Upper lobe of left lung (tissue), 6 donors: ENCODE results near the gene MAP4K4. TPM values are rescaled to one million over a fixed set of nuclear protein-coding genes. Genes with fewer than 3 reads are reported as not detected.
A peak's percentile ranks its signal among the peaks of the same experiment; 100 is the strongest.

Experiments used
- ATAC-seq, 2 donors: fragments of 200-7000 bp; cut with Tn5 transposase; one replicate each; pipeline ENCODE4 v1.9.1; 2022; ENCODE audit warnings: mild to moderate bottlenecking in 2 of 2, moderate library complexity in 2 of 2; ENCODE audit not compliant: low FRiP score in 2 of 2
- DNase-seq, 2 donors: peaks; one replicate each; pipeline ENCODE4 v3.0.0-alpha.2; 2019 to 2020
- H3K27ac ChIP-seq, 4 donors: fragments of 200-600 bp; sonication (generic); one replicate each; pipeline ENCODE4 v1.5.1; 2016 to 2019
- H3K27me3 ChIP-seq, 4 donors: fragments of 200-600 bp; sonication (generic); one replicate each; pipeline ENCODE4 v1.5.1; 2017 to 2019
- H3K36me3 ChIP-seq, 4 donors: fragments of 200-600 bp; sonication (generic); one replicate each; pipeline ENCODE4 v1.5.1; 2016 to 2019
- H3K4me1 ChIP-seq, 4 donors: fragments of 200-600 bp; sonication (generic); one replicate each; pipeline ENCODE4 v1.5.1; 2018 to 2019
- H3K4me3 ChIP-seq, 4 donors: fragments of 200-600 bp; sonication (generic); one replicate each; pipeline ENCODE4 v1.5.1; 2017 to 2019; ENCODE audit warnings: mild to moderate bottlenecking in 2 of 4, moderate library complexity in 1 of 4
- H3K9me3 ChIP-seq, 4 donors: fragments of 200-600 bp; sonication (generic); one replicate each; pipeline ENCODE4 v1.5.1; 2018 to 2019
- EP300 ChIP-seq, 4 donors: sonication (generic); formaldehyde crosslinking; IDR thresholded peaks; one replicate each; pipeline ENCODE4 v1.5.1; 2017; ENCODE audit warnings: antibody characterized with exemption in 4 of 4, control low read depth in 2 of 4
- POLR2A ChIP-seq, 4 donors: fragments of 450-650 bp; IDR thresholded peaks; one replicate each; pipeline ENCODE4 v1.5.1; 2016 to 2017; ENCODE audit warnings: antibody characterized with exemption in 4 of 4, mild to moderate bottlenecking in 2 of 4
- POLR2AphosphoS5 ChIP-seq, 2 donors: sonication (generic); formaldehyde crosslinking; IDR thresholded peaks; one replicate each; pipeline ENCODE4 v1.5.1; 2017; ENCODE audit warnings: antibody characterized with exemption in 2 of 2
- WGBS, 2 donors: methylation state at CpG; one replicate each; pipeline ENCODE4 v1.1.5; 2017 to 2018; 5-methylcytosine and 5-hydroxymethylcytosine counted together
- total RNA-seq, 6 donors: library from RNA; depleted of rRNA in 4 of 6; stranded (reverse); fragments of >200 nt in 4 of 6; gene quantifications; one replicate each; pipeline versions ENCODE4 v1.1.0 to v1.2.1, GENCODE V29; 2016 to 2021
- TF ChIP-seq, protein P1 (sequence below), 6 experiments: fragments of 450-650 bp in 4 of 6; fragments of 200-600 bp in 2 of 6; sonication (generic) in 2 of 6; IDR thresholded peaks; one replicate each; pipeline ENCODE4 v1.5.1; 2016 to 2019; ENCODE audit warnings: antibody characterized with exemption in 6 of 6
- donor health status: DM: no; HTN: no; CAD: no; lungs with moderate emphysema.
- donor health status: DM: no; HTN: yes; CAD: no; lungs with severe emphysema.

Gene MAP4K4
- total RNA-seq, 6 donors from 2014 or later, result 49.8 to 88.0 (median 56.4) TPM

DNA sequence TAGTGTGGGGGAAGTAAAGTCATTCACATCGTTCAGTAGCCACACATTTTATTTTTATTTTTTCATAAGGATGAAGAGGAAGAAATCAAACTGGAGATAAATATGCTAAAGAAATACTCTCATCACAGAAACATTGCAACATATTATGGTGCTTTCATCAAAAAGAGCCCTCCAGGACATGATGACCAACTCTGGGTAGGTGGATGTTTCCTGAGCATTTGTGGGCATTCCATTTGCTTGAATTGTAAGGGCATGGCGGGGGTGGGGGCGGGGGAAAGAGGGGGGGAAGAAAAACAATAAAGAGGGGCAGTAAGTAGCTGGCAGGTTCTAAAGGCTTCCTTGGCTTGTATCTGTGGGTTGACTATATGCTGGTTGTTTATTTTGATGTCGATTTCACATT lies 126.4 kb downstream of the MAP4K4 start:
- WGBS, 2 donors, result 75 to 81% methylated on average over 4 of the region's 4 CpGs
- H3K4me1 ChIP-seq, result peaks cover 23 to 46% (median 35%) of the 10 kb centered on the region in 4 donors

DNA sequence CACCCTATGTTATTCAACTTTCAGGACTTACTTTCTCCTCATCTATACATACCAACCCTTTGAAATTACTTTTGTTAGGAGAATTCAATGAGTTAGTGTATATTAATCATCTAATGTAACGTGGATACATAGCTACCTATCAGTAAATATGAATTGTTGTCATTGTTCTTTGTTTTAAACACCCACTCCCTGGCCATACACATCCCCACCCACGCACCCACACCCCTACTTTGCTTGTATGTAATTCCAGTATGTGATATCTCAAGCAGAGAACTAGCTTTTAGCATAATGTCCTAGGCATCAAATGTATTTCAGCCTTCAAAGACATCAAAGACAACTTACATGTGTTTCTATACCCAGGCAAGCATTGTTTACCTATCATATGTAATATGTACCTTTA lies 129.2 kb downstream of the MAP4K4 start:
- H3K9me3 ChIP-seq, result no peaks in the 10 kb centered on the region
- H3K4me3 ChIP-seq, result no peak overlapping the region
- no peak overlapping the region for H3K27ac ChIP-seq
- DNase-seq (no peak), ATAC-seq (no peak)
- no peak for TF ChIP-seq EP300 (IDR thresholded peaks at IDR 0.05)
- TF ChIP-seq, protein P1, sequence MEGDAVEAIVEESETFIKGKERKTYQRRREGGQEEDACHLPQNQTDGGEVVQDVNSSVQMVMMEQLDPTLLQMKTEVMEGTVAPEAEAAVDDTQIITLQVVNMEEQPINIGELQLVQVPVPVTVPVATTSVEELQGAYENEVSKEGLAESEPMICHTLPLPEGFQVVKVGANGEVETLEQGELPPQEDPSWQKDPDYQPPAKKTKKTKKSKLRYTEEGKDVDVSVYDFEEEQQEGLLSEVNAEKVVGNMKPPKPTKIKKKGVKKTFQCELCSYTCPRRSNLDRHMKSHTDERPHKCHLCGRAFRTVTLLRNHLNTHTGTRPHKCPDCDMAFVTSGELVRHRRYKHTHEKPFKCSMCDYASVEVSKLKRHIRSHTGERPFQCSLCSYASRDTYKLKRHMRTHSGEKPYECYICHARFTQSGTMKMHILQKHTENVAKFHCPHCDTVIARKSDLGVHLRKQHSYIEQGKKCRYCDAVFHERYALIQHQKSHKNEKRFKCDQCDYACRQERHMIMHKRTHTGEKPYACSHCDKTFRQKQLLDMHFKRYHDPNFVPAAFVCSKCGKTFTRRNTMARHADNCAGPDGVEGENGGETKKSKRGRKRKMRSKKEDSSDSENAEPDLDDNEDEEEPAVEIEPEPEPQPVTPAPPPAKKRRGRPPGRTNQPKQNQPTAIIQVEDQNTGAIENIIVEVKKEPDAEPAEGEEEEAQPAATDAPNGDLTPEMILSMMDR (IDR thresholded peaks at IDR 0.05), result no peak
- 84 to 90% methylated on average over 2 of the region's 2 CpGs for WGBS, 2 donors
- H3K4me1 ChIP-seq, result peaks cover 28 to 35% (median 32%) of the 10 kb centered on the region in 4 donors
- no peaks in the 10 kb centered on the region for H3K27me3 ChIP-seq
- peaks cover 0 to 28% (median 3%) of the 10 kb centered on the region in 4 donors for H3K36me3 ChIP-seq

More for the DNA sequence above, 126.4 kb downstream of the MAP4K4 start:
- no peak overlapping the region for H3K27ac ChIP-seq
- H3K36me3 ChIP-seq, result peaks cover 0 to 16% (median 0%) of the 10 kb centered on the region in 4 donors
- DNase-seq (no peak), ATAC-seq (no peak)
- no peak overlapping the region for H3K4me3 ChIP-seq
- no peaks in the 10 kb centered on the region for H3K27me3 ChIP-seq
- TF ChIP-seq POLR2A (IDR thresholded peaks at IDR 0.05) (no peak), EP300 (IDR thresholded peaks at IDR 0.05) (no peak), POLR2AphosphoS5 (IDR thresholded peaks at IDR 0.05) (no peak)
- TF ChIP-seq, protein P1 (IDR thresholded peaks at IDR 0.05), result no peak
- H3K9me3 ChIP-seq, result no peaks in the 10 kb centered on the region

DNA sequence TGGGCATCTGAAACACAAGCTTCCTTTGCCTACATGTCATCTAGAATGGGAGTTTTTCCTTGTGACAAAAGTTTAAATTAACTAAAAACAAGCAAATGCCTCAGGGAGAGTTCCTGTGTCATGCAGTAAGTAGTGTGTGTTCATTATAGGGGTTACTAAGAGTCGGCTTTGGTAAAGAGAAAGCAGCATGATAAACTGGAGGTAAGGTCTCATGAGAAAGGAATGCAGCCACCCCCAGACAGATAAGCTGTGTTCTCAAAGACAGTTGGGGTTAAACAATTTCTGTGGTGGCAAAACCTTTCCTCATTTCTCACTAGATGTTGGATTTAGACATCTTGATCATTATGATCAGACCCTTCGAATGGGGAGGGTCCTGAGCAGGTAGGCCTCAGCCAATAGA lies 129.7 kb downstream of the MAP4K4 start:
- WGBS, 2 donors, result 68 to 81% methylated on average over 2 of the region's 2 CpGs
- TF ChIP-seq EP300 (IDR thresholded peaks at IDR 0.05) (no peak), POLR2AphosphoS5 (IDR thresholded peaks at IDR 0.05) (no peak), POLR2A (IDR thresholded peaks at IDR 0.05) (no peak)
- TF ChIP-seq, protein P1 (IDR thresholded peaks at IDR 0.05), result no peak
- H3K27me3 ChIP-seq, result no peaks in the 10 kb centered on the region
- no peak overlapping the region for H3K4me3 ChIP-seq
- H3K36me3 ChIP-seq, result peaks cover 0 to 30% (median 3%) of the 10 kb centered on the region in 4 donors
- H3K27ac ChIP-seq, result no peak overlapping the region
- no peaks in the 10 kb centered on the region for H3K9me3 ChIP-seq
- DNase-seq, result no peak
- peak in 1 of 2 donors; percentile 36 for ATAC-seq
- H3K4me1 ChIP-seq, result peaks cover 28 to 38% (median 34%) of the 10 kb centered on the region in 4 donors

DNA sequence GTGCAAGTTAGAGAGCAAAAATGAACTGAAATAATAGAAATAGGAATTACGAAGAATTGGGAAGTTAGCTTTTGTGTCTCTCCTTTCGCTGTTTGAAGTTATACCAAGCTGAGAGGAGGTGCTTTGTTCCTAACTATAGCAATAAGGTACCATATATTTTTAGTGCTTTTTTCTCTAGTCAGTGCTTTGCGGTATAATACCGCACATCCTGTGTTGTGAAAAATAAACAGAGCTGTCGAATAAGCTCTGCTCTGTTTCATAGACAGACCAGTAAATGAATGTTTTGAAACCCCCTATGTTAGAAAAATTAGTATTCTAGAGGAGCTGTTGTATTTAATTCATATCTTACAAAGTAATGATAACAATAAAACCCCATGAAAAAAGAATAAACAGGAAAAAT lies 130.8 kb downstream of the MAP4K4 start:
- TF ChIP-seq POLR2A (IDR thresholded peaks at IDR 0.05) (no peak), EP300 (IDR thresholded peaks at IDR 0.05) (no peak), POLR2AphosphoS5 (IDR thresholded peaks at IDR 0.05) (no peak)
- TF ChIP-seq, protein P1 (IDR thresholded peaks at IDR 0.05), result no peak
- Histone ChIP-seq H3K36me3 (peaks cover 0 to 30% (median 3%) of the 10 kb centered on the region in 4 donors), H3K9me3 (no peaks in the 10 kb centered on the region), H3K4me3 (no peak overlapping the region), H3K27ac (peak overlapping the region in 1 of 4 donors; percentile 14), H3K4me1 (peaks cover 25 to 35% (median 32%) of the 10 kb centered on the region in 4 donors), H3K27me3 (no peaks in the 10 kb centered on the region)
- ATAC-seq (no peak), DNase-seq (no peak)
- WGBS, 2 donors, result 48 to 49% methylated on average over 5 of the region's 5 CpGs

DNA sequence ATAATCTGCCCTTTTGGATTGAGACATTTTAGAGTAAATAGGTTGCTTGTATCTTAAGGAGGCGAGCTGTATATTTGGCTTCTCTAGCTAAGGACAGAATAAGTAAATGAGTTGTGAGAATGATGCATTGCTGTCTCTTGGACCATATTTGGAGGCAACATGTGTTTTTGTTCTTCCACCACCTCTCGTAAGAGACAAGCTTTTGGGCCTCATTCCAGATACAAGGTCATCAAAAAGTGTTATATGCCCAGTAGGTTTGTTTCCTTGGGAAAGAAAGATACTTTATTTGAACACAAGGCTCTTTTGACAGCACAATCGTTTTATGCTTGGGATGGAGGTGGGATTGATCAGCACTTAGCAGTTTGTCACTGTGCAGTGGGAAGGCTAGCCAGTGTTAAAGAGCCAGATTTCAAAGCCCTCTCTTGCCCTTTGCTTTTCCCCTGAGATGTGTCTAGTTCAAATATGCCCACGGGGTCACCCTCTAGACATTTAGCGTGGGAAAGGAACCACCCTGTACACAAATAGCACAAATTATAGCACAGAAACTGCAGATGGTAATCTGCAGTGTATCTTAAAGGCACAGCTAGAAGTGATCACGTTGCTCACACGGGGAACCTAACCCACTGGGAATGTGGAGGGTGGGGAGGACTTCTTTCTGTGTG lies 131.3 kb downstream of the MAP4K4 start:
- DNase-seq (no peak), ATAC-seq (peak; percentile 18 to 32)
- Histone ChIP-seq H3K4me3 (no peak overlapping the region), H3K36me3 (peaks cover 0 to 30% (median 3%) of the 10 kb centered on the region in 4 donors), H3K9me3 (no peaks in the 10 kb centered on the region), H3K4me1 (peaks cover 25 to 35% (median 29%) of the 10 kb centered on the region in 4 donors), H3K27me3 (no peaks in the 10 kb centered on the region), H3K27ac (peak overlapping the region in 2 of 4 donors; percentile 14 to 17)
- 54 to 58% methylated on average over 7 of the region's 7 CpGs for WGBS, 2 donors
- TF ChIP-seq POLR2AphosphoS5 (IDR thresholded peaks at IDR 0.05) (peak in 1 of 2 donors; percentile 35), EP300 (IDR thresholded peaks at IDR 0.05) (peak in 1 of 4 donors; percentile 39), POLR2A (IDR thresholded peaks at IDR 0.05) (no peak)
- TF ChIP-seq, protein P1 (IDR thresholded peaks at IDR 0.05), result no peak
